Left colon (tissue), 2 donors: ENCODE results near the gene TEAD1. TPM values are rescaled to one million over a fixed set of nuclear protein-coding genes. Genes with fewer than 3 reads are reported as not detected.
"Not testable (repeated sequence)": the region's sequence is repeated elsewhere in the genome, so short reads cannot be mapped to it uniquely, and the experiment has no call there.

ENCODE experiments used
- ATAC-seq: fragments of 200-7000 bp; cut with Tn5 transposase; one replicate; pipeline ENCODE4 v1.9.1; 2020; ENCODE audit warnings: mild to moderate bottlenecking, moderate library complexity
- DNase-seq, 2 donors: peaks; one replicate each; pipeline ENCODE4 v3.0.0-alpha.2; 2020
- intact Hi-C, 2 donors: fragments of 100-400 bp; cut with DNase I in 1 of 2; cut with micrococcal nuclease in 1 of 2; formaldehyde crosslinking; loops; one replicate each; pipeline versions ENCODE4 v1.11.2 to v1.14.0; 2022; cut with DNase I, micrococcal nuclease
- total RNA-seq, 2 donors: library from RNA; stranded (reverse); fragmentation: NEBNext Ultra II Directional; extraction: Animal tissue kit (Norgen Biotek cat#: 25700); gene quantifications; one replicate each; pipeline ENCODE4 v1.2.1, GENCODE V29; 2021
- donor health status: DM: no; HTN: no; CAD: no.
- donor health status: DM: yes; HTN: yes; CAD: no.

Gene TEAD1
- total RNA-seq, 2 donors from 2014 or later = 43.0 to 51.3 TPM

- DNase-seq (no peak), ATAC-seq (no peak)
- intact Hi-C loops = no loop called here
Observed at GRCh38 chr11:12749442-12749841, 75.2 kb downstream of the TEAD1 start.

- ATAC-seq (peak; percentile 43), DNase-seq (no peak)
- intact Hi-C loops = no loop called here
Observed at GRCh38 chr11:12750181-12750580, 76.0 kb downstream of the TEAD1 start.

- ATAC-seq (no peak), DNase-seq (no peak)
- intact Hi-C loops = no loop called here
Observed at GRCh38 chr11:12752868-12753524, 78.8 kb downstream of the TEAD1 start.

- intact Hi-C loops = no loop called here
- DNase-seq = no peak
- no peak for ATAC-seq
Observed at GRCh38 chr11:12754021-12754420, 79.8 kb downstream of the TEAD1 start.

- intact Hi-C loops = no loop called here
- DNase-seq (no peak), ATAC-seq (peak; percentile 57)
Observed at GRCh38 chr11:12754582-12755234, 80.5 kb downstream of the TEAD1 start.

GRCh38 chr11:12755510-12756453, 81.6 kb downstream of the TEAD1 start:
- intact Hi-C loops = no loop called here
- ATAC-seq = no peak
- no peak for DNase-seq

- no peak for ATAC-seq
- DNase-seq = no peak
- intact Hi-C loops = no loop called here
Observed at GRCh38 chr11:12756454-12756806, 82.2 kb downstream of the TEAD1 start.

- DNase-seq = no peak
Observed at GRCh38 chr11:12756867-12757266, 82.6 kb downstream of the TEAD1 start.

GRCh38 chr11:12757416-12757815, 83.2 kb downstream of the TEAD1 start:
- DNase-seq (no peak), ATAC-seq (no peak)
- intact Hi-C loops = no loop called here

More at GRCh38 chr11:12756867-12757266, 82.6 kb downstream of the TEAD1 start:
- no peak for ATAC-seq
- intact Hi-C loops = no loop called here

GRCh38 chr11:12758117-12758516, 83.9 kb downstream of the TEAD1 start:
- ATAC-seq, intact Hi-C loops, DNase-seq: not testable (repeated sequence)

- intact Hi-C loops = no loop called here
- ATAC-seq = no peak
- DNase-seq = no peak
Observed at GRCh38 chr11:12761029-12761428, 86.8 kb downstream of the TEAD1 start.

- DNase-seq = no peak
Observed at GRCh38 chr11:12762278-12762677, 88.1 kb downstream of the TEAD1 start.

GRCh38 chr11:12762696-12763324, 88.6 kb downstream of the TEAD1 start:
- intact Hi-C loops = no loop called here
- no peak for DNase-seq
- ATAC-seq = peak; percentile 60

More at GRCh38 chr11:12762278-12762677, 88.1 kb downstream of the TEAD1 start:
- intact Hi-C loops = no loop called here
- no peak for ATAC-seq

GRCh38 chr11:12764187-12764914, 90.1 kb downstream of the TEAD1 start:
- intact Hi-C loops = no loop called here
- ATAC-seq (no peak), DNase-seq (no peak)

GRCh38 chr11:12765428-12765827, 91.2 kb downstream of the TEAD1 start:
- peak in 1 of 2 donors; percentile 23 for DNase-seq
- peak; percentile 48 for ATAC-seq

GRCh38 chr11:12767027-12767426, 92.8 kb downstream of the TEAD1 start:
- intact Hi-C loops = no loop called here
- no peak for ATAC-seq
- no peak for DNase-seq

More at GRCh38 chr11:12765428-12765827, 91.2 kb downstream of the TEAD1 start:
- intact Hi-C loops = no loop called here

GRCh38 chr11:12767577-12767976, 93.4 kb downstream of the TEAD1 start:
- DNase-seq (no peak), ATAC-seq (no peak)
- intact Hi-C loops = no loop called here
